Osteocyte (in vitro differentiated cells): ENCODE results near the gene CDC37L1. TPM values are rescaled to one million over a fixed set of nuclear protein-coding genes. Genes with fewer than 3 reads are reported as not detected.

Source experiments
- DNase-seq: peaks from one replicate; pipeline ENCODE4 v3.0.0; 2021; ENCODE audit warnings: mixed read lengths; ENCODE audit not compliant: unreplicated experiment; ENCODE audit errors: extremely low spot score
- H3K27ac Mint-ChIP-seq: one replicate; pipeline ENCODE4 v1.8.0; 2021; ENCODE audit warnings: mild to moderate bottlenecking, mixed read lengths; ENCODE audit not compliant: unreplicated experiment
- H3K27me3 Mint-ChIP-seq: one replicate; pipeline ENCODE4 v1.8.0; 2021; ENCODE audit warnings: mixed read lengths; ENCODE audit not compliant: unreplicated experiment
- H3K36me3 Mint-ChIP-seq: one replicate; pipeline ENCODE4 v1.8.0; 2021; ENCODE audit warnings: mixed read lengths; ENCODE audit not compliant: unreplicated experiment
- H3K4me1 Mint-ChIP-seq: one replicate; pipeline ENCODE4 v1.8.0; 2021; ENCODE audit warnings: mixed read lengths; ENCODE audit not compliant: unreplicated experiment
- H3K4me3 Mint-ChIP-seq: one replicate; pipeline ENCODE4 v1.8.0; 2021; ENCODE audit warnings: mild to moderate bottlenecking, moderate library complexity, mixed read lengths; ENCODE audit not compliant: unreplicated experiment
- H3K9me3 Mint-ChIP-seq: one replicate; pipeline ENCODE4 v1.8.0; 2021; ENCODE audit warnings: mixed read lengths; ENCODE audit not compliant: unreplicated experiment
- CTCF ChIP-seq: fragments of 200-600 bp; sonication (generic); IDR thresholded peaks from 2 replicates; pipeline ENCODE4 v1.5.0; 2021; ENCODE audit warnings: antibody characterized with exemption, mild to moderate bottlenecking, moderate library complexity
- total RNA-seq: library from RNA; stranded (reverse); gene quantifications from 2 replicates; pipeline ENCODE4 v1.2.1, GENCODE V29; 2021

The CDC37L1 gene
- total RNA-seq, 1 donor from 2014 or later = 19.9 TPM

- DNase-seq = no peak
- H3K36me3 Mint-ChIP-seq = no peaks in the 10 kb centered on the region
- no peak overlapping the region for H3K4me3 Mint-ChIP-seq
- TF ChIP-seq CTCF = no peak
- peaks cover 9% of the 10 kb centered on the region for H3K27me3 Mint-ChIP-seq
- H3K9me3 Mint-ChIP-seq = no peaks in the 10 kb centered on the region
- peaks cover 26% of the 10 kb centered on the region for H3K4me1 Mint-ChIP-seq
- H3K27ac Mint-ChIP-seq = no peak overlapping the region
Observed at GRCh38 chr9:4668604-4669003, 10.8 kb upstream of the CDC37L1 start.

- Mint-ChIP-seq H3K27ac (no peak overlapping the region), H3K36me3 (no peaks in the 10 kb centered on the region)
Observed at GRCh38 chr9:4669890-4670289, 9.5 kb upstream of the CDC37L1 start.

GRCh38 chr9:4670591-4670990, 8.8 kb upstream of the CDC37L1 start:
- Mint-ChIP-seq H3K27ac (no peak overlapping the region), H3K36me3 (no peaks in the 10 kb centered on the region), H3K4me1 (peaks cover 26% of the 10 kb centered on the region), H3K9me3 (no peaks in the 10 kb centered on the region), H3K27me3 (peaks cover 9% of the 10 kb centered on the region), H3K4me3 (no peak overlapping the region)
- no peak for TF ChIP-seq CTCF
- DNase-seq = no peak

More at GRCh38 chr9:4669890-4670289, 9.5 kb upstream of the CDC37L1 start:
- no peak for TF ChIP-seq CTCF
- H3K4me3 Mint-ChIP-seq = no peak overlapping the region
- no peaks in the 10 kb centered on the region for H3K9me3 Mint-ChIP-seq
- H3K27me3 Mint-ChIP-seq = peaks cover 9% of the 10 kb centered on the region
- H3K4me1 Mint-ChIP-seq = peaks cover 25% of the 10 kb centered on the region
- no peak for DNase-seq

- no peak for DNase-seq
- H3K9me3 Mint-ChIP-seq = no peaks in the 10 kb centered on the region
- H3K27me3 Mint-ChIP-seq = peaks cover 9% of the 10 kb centered on the region
- TF ChIP-seq CTCF = no peak
- H3K27ac Mint-ChIP-seq = no peak overlapping the region
- no peak overlapping the region for H3K4me3 Mint-ChIP-seq
- no peaks in the 10 kb centered on the region for H3K36me3 Mint-ChIP-seq
- peaks cover 17% of the 10 kb centered on the region for H3K4me1 Mint-ChIP-seq
Observed at GRCh38 chr9:4671737-4672136, 7.6 kb upstream of the CDC37L1 start.

- Mint-ChIP-seq H3K4me1 (peaks cover 16% of the 10 kb centered on the region), H3K36me3 (no peaks in the 10 kb centered on the region), H3K27me3 (no peaks in the 10 kb centered on the region), H3K4me3 (no peak overlapping the region), H3K27ac (peak overlapping the region; percentile 56), H3K9me3 (no peaks in the 10 kb centered on the region)
- no peak for DNase-seq
- TF ChIP-seq CTCF = no peak
Observed at GRCh38 chr9:4674783-4675182, 4.6 kb upstream of the CDC37L1 start.
